GM23338 (cell line): ENCODE results near the gene CHST11. TPM values are rescaled to one million over a fixed set of nuclear protein-coding genes. Genes with fewer than 3 reads are reported as not detected.

Experiments
- ATAC-seq: fragments of 200-7000 bp; cut with Tn5 transposase; 3 replicates; pipeline ENCODE4 v1.9.1; 2020
- DNase-seq: peaks from one replicate; pipeline ENCODE4 v3.0.0-alpha.2; 2015; ENCODE audit warnings: low spot score
- H2AFZ ChIP-seq: fragments of 200-600 bp; sonication (generic); 2 replicates; pipeline ENCODE4 v1.8.0; 2016; ENCODE audit warnings: antibody characterized with exemption, mild to moderate bottlenecking, moderate library complexity
- H3F3A ChIP-seq: fragments of 200-600 bp; sonication (generic); replicated peaks from 2 replicates; pipeline ENCODE4 v1.8.0; 2017; ENCODE audit warnings: antibody characterized with exemption, mixed run types, low read depth
- H3K27ac ChIP-seq: fragments of 200-600 bp; sonication (generic); 2 replicates; pipeline ENCODE4 v1.6.1; 2016; ENCODE audit warnings: low read depth
- H3K27me3 ChIP-seq: fragments of 200-600 bp; sonication (generic); 2 replicates; pipeline ENCODE4 v1.8.0; 2016; ENCODE audit warnings: mild to moderate bottlenecking, mixed run types, moderate library complexity; ENCODE audit not compliant: insufficient read depth
- H3K36me3 ChIP-seq: fragments of 200-600 bp; sonication (generic); 2 replicates; pipeline ENCODE4 v1.8.0; 2016; ENCODE audit warnings: mild to moderate bottlenecking; ENCODE audit not compliant: insufficient read depth
- H3K4me1 ChIP-seq: fragments of 200-600 bp; sonication (generic); 2 replicates; pipeline ENCODE4 v1.8.0; 2016; ENCODE audit warnings: mild to moderate bottlenecking, moderate library complexity; ENCODE audit not compliant: insufficient read depth
- H3K4me2 ChIP-seq: fragments of 200-600 bp; sonication (generic); 2 replicates; pipeline ENCODE4 v1.7.1; 2017; ENCODE audit warnings: mixed run types
- H3K4me3 ChIP-seq: fragments of 200-600 bp; sonication (generic); 2 replicates; pipeline ENCODE4 v1.6.1; 2016; ENCODE audit warnings: mixed run types
- H3K79me2 ChIP-seq: fragments of 200-600 bp; sonication (generic); replicated peaks from 2 replicates; pipeline ENCODE4 v1.8.0; 2017; ENCODE audit warnings: mild to moderate bottlenecking; ENCODE audit not compliant: insufficient read depth
- H3K9me2 ChIP-seq: fragments of 200-600 bp; sonication (generic); 2 replicates; pipeline ENCODE4 v1.8.0; 2017; ENCODE audit not compliant: insufficient read depth
- H4K20me1 ChIP-seq: fragments of 200-600 bp; sonication (generic); replicated peaks from 2 replicates; pipeline ENCODE4 v1.8.0; 2017; ENCODE audit warnings: mild to moderate bottlenecking; ENCODE audit not compliant: insufficient read depth
- H3K27ac Mint-ChIP-seq: 2 replicates; pipeline ENCODE4 v1.8.0; 2020; ENCODE audit warnings: inconsistent platforms, mild to moderate bottlenecking, moderate library complexity, mixed read lengths
- H3K27me3 Mint-ChIP-seq: 3 replicates; pipeline ENCODE4 v1.8.0; 2022; ENCODE audit warnings: low read depth, mild to moderate bottlenecking, moderate library complexity, mixed read lengths, inconsistent platforms; ENCODE audit not compliant: insufficient read depth, poor library complexity
- H3K36me3 Mint-ChIP-seq: 3 replicates; pipeline ENCODE4 v1.8.0; 2021; ENCODE audit warnings: low read depth, mild to moderate bottlenecking, inconsistent platforms, moderate library complexity, mixed read lengths
- H3K4me1 Mint-ChIP-seq: 3 replicates; pipeline ENCODE4 v1.8.0; 2020; ENCODE audit warnings: mild to moderate bottlenecking, inconsistent platforms, mixed read lengths
- H3K4me3 Mint-ChIP-seq: 3 replicates; pipeline ENCODE4 v1.8.0; 2021; ENCODE audit warnings: moderate library complexity, mild to moderate bottlenecking, inconsistent platforms, mixed read lengths
- H3K9me3 Mint-ChIP-seq: 3 replicates; pipeline ENCODE4 v1.8.0; 2020; ENCODE audit warnings: moderate library complexity, mild to moderate bottlenecking, inconsistent platforms, mixed read lengths
- CTCF ChIP-seq, 2 experiments: fragments of 200-600 bp in 1 of 2; sonication (generic) in 1 of 2; conservative IDR thresholded peaks; 2 replicates each; pipeline versions ENCODE4 v1.5.1 to v1.6.1; 2016 to 2017; ENCODE audit warnings: antibody characterized with exemption in 2 of 2, low read depth in 2 of 2, mild to moderate bottlenecking in 2 of 2, moderate library complexity in 1 of 2
- ETS1 ChIP-seq: IDR thresholded peaks from 2 replicates; pipeline ENCODE4 v1.6.1; 2016; ENCODE audit warnings: antibody characterized with exemption
- EZH2 ChIP-seq: fragments of 200-600 bp; sonication (generic); IDR thresholded peaks from one replicate; pipeline ENCODE4 v1.8.0; 2017; ENCODE audit warnings: antibody characterized with exemption, mild to moderate bottlenecking, low read depth; ENCODE audit not compliant: unreplicated experiment
- EZH2phosphoT487 ChIP-seq: fragments of 200-600 bp; sonication (generic); IDR thresholded peaks from one replicate; pipeline ENCODE4 v1.8.1; 2018; ENCODE audit warnings: antibody characterized with exemption; ENCODE audit not compliant: unreplicated experiment
- JUNB ChIP-seq: IDR thresholded peaks from one replicate; pipeline ENCODE4 v1.6.1; 2016; ENCODE audit warnings: antibody characterized with exemption; ENCODE audit not compliant: unreplicated experiment
- NANOG ChIP-seq: IDR thresholded peaks from 2 replicates; pipeline ENCODE4 v1.6.1; 2016; ENCODE audit warnings: antibody characterized with exemption, borderline replicate concordance
- POLR2AphosphoS5 ChIP-seq: IDR thresholded peaks from 2 replicates; pipeline ENCODE4 v1.6.1; 2016; ENCODE audit warnings: antibody characterized with exemption, low read depth
- REST ChIP-seq: IDR thresholded peaks from one replicate; pipeline ENCODE4 v1.6.1; 2018; ENCODE audit warnings: antibody characterized with exemption; ENCODE audit not compliant: unreplicated experiment
- STAT1 ChIP-seq: IDR thresholded peaks from one replicate; pipeline ENCODE4 v1.6.1; 2016; ENCODE audit warnings: antibody characterized with exemption; ENCODE audit not compliant: unreplicated experiment
- ZNF114 ChIP-seq: fragments of 250-450 bp; sonication (Bioruptor Pico); IDR thresholded peaks from 2 replicates; pipeline ENCODE4 v1.5.0; 2020; ENCODE audit warnings: mild to moderate bottlenecking, moderate library complexity
- ZNF331 ChIP-seq: fragments of 250-450 bp; sonication (Bioruptor Pico); IDR thresholded peaks from 2 replicates; pipeline ENCODE4 v1.5.0; 2020; ENCODE audit warnings: low read depth, mild to moderate bottlenecking, moderate library complexity
- ZNF462 ChIP-seq: fragments of 250-450 bp; sonication (Bioruptor Pico); IDR thresholded peaks from 2 replicates; pipeline ENCODE4 v1.5.0; 2020; ENCODE audit warnings: mild to moderate bottlenecking, moderate library complexity
- polyA plus RNA-seq: library from polyadenylated mRNA; unstranded; fragments of >200 nt; fragmentation: Nextera tagmentation; extraction: Ambion mirVana; gene quantifications from 2 replicates; pipeline ENCODE4 v1.2.1, GENCODE V29; 2016
- total RNA-seq: library from RNA; depleted of rRNA; stranded (reverse); fragments of >200 nt; shearing (Covaris generic); gene quantifications from 2 replicates; pipeline ENCODE4 v1.2.3, GENCODE V29; 2014

Gene CHST11
- total and polyA plus RNA-seq, 2 experiments from 2014 or later = 7.7 to 25.7 TPM

GRCh38 chr12:104468371-104468770 is 11.6 kb downstream of the CHST11 start (continued):
- no peak for TF ChIP-seq EZH2phosphoT487

GRCh38 chr12:104469066-104469465 is 12.3 kb downstream of the CHST11 start:
- no peak overlapping the region for H3K4me3 Mint-ChIP-seq
- H3K4me2 ChIP-seq = no peak overlapping the region

More at GRCh38 chr12:104469066-104469465, 12.3 kb downstream of the CHST11 start:
- H3F3A ChIP-seq = no peaks in the 10 kb centered on the region
- no peak overlapping the region for H3K27ac Mint-ChIP-seq
- no peak overlapping the region for H3K4me3 ChIP-seq
- no peaks in the 10 kb centered on the region for H3K36me3 ChIP-seq
- peaks cover 8% of the 10 kb centered on the region for H3K27me3 Mint-ChIP-seq
- H3K79me2 ChIP-seq = peaks cover 32% of the 10 kb centered on the region
- no peak for ATAC-seq
- no peaks in the 10 kb centered on the region for H3K36me3 Mint-ChIP-seq
- peaks cover 29% of the 10 kb centered on the region for H3K4me1 Mint-ChIP-seq
- H3K27me3 ChIP-seq = no peaks in the 10 kb centered on the region
- TF ChIP-seq ZNF331 (CRISPR knock-in tag) (no peak), ZNF114 (CRISPR knock-in tag) (no peak), CTCF (conservative IDR thresholded peaks at IDR 0.05; ENCODE audit: low read depth in 2 of 2) (no peak), ETS1 (no peak), EZH2 (no peak), REST (no peak), JUNB (no peak), POLR2AphosphoS5 (no peak), EZH2phosphoT487 (no peak), NANOG (no peak), STAT1 (no peak), ZNF462 (no peak)
- H3K9me3 Mint-ChIP-seq = no peaks in the 10 kb centered on the region
- DNase-seq = no peak
- peaks cover 25% of the 10 kb centered on the region for H4K20me1 ChIP-seq
- peaks cover 15% of the 10 kb centered on the region for H3K4me1 ChIP-seq
- H3K27ac ChIP-seq = no peak overlapping the region
- H2AFZ ChIP-seq = no peak overlapping the region
- H3K9me2 ChIP-seq = peaks cover 3% of the 10 kb centered on the region; the same call in 1 of the 2 replicates
